Body of pancreas (tissue), 4 donors: ENCODE measurements around the gene KANSL3.

Source experiments
- POLR2A ChIP-seq, 3 donors: fragments of 450-650 bp; IDR thresholded peaks; one replicate each; pipeline ENCODE4 v1.6.1; 2016; ENCODE audit warnings: antibody characterized with exemption in 3 of 3, mild to moderate bottlenecking in 2 of 3
- TF ChIP-seq, protein P1 (sequence below), 7 experiments: fragments of 450-650 bp in 4 of 7; fragments of 200-600 bp in 3 of 7; sonication (generic) in 3 of 7; IDR thresholded peaks; one replicate each; pipeline ENCODE4 v1.5.1; 2016 to 2019; ENCODE audit warnings: antibody characterized with exemption in 7 of 7

- TF ChIP-seq POLR2A (IDR thresholded peaks at IDR 0.05), result no peak
- TF ChIP-seq, protein P1, sequence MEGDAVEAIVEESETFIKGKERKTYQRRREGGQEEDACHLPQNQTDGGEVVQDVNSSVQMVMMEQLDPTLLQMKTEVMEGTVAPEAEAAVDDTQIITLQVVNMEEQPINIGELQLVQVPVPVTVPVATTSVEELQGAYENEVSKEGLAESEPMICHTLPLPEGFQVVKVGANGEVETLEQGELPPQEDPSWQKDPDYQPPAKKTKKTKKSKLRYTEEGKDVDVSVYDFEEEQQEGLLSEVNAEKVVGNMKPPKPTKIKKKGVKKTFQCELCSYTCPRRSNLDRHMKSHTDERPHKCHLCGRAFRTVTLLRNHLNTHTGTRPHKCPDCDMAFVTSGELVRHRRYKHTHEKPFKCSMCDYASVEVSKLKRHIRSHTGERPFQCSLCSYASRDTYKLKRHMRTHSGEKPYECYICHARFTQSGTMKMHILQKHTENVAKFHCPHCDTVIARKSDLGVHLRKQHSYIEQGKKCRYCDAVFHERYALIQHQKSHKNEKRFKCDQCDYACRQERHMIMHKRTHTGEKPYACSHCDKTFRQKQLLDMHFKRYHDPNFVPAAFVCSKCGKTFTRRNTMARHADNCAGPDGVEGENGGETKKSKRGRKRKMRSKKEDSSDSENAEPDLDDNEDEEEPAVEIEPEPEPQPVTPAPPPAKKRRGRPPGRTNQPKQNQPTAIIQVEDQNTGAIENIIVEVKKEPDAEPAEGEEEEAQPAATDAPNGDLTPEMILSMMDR (IDR thresholded peaks at IDR 0.05), result no peak
These were observed 15.0 kb downstream of the KANSL3 start for GRCh38 chr2:96623116-96623515.
